ENCODE measurements around the gene CEP350. TPM values are rescaled to one million over a fixed set of nuclear protein-coding genes. Genes with fewer than 3 reads are reported as not detected.
A peak's percentile ranks its signal among the peaks of the same experiment; 100 is the strongest.

The CEP350 gene
- total and polyA plus RNA-seq, 2 of the 13 experiments (the other 11 are each of a cell fraction or from before 2014, with no cell fraction given), result 7.6 to 35.9 TPM

GRCh38 chr1:180133193-180133592 is 178.6 kb downstream of the CEP350 start (continued):
- TF ChIP-seq CBX2 (IDR thresholded peaks at IDR 0.05; ENCODE audit: low read depth, low read length) (no peak), CBX2 (CRISPR knock-in tag; IDR thresholded peaks at IDR 0.05; ENCODE audit: low read depth) (no peak), TSC22D2 (CRISPR knock-in tag; IDR thresholded peaks at IDR 0.05; ENCODE audit: borderline replicate concordance) (no peak), ARID3A (IDR thresholded peaks at IDR 0.05; ENCODE audit: low read depth, low read length) (no peak), POLR2G (IDR thresholded peaks at IDR 0.05; ENCODE audit: low read depth, low read length) (no peak), MYNN (CRISPR knock-in tag; IDR thresholded peaks at IDR 0.05; ENCODE audit: low read depth) (no peak), ZNF792 (CRISPR knock-in tag; IDR thresholded peaks at IDR 0.05) (no peak), MED13 (CRISPR knock-in tag; IDR thresholded peaks at IDR 0.05) (no peak), ZUFSP (CRISPR knock-in tag; IDR thresholded peaks at IDR 0.05; ENCODE audit: borderline replicate concordance) (no peak), NCOA2 (CRISPR knock-in tag; IDR thresholded peaks at IDR 0.05) (peak; percentile 35; the same call in 1 of the 2 replicates), ZGPAT (CRISPR knock-in tag; IDR thresholded peaks at IDR 0.05) (peak; percentile 30; the same call in 1 of the 2 replicates), ZSCAN25 (CRISPR knock-in tag; IDR thresholded peaks at IDR 0.05) (no peak), PPARG (CRISPR knock-in tag; conservative IDR thresholded peaks at IDR 0.05) (no peak), DMTF1 (CRISPR knock-in tag; IDR thresholded peaks at IDR 0.05) (no peak), ZNF446 (CRISPR knock-in tag; IDR thresholded peaks at IDR 0.05) (no peak), PCBP2 (optimal IDR thresholded peaks at IDR 0.05; ENCODE audit: low read depth, low read length, poor library complexity, severe bottlenecking) (no peak), NR2F6 (IDR thresholded peaks at IDR 0.05) (no peak), NR2F6 (CRISPR knock-in tag; IDR thresholded peaks at IDR 0.05) (0 out of 2 replicates have a peak, but pooled peaks have one; percentile 35), ATF2 (CRISPR knock-in tag; IDR thresholded peaks at IDR 0.05) (no peak), SAFB2 (CRISPR knock-in tag; IDR thresholded peaks at IDR 0.05; ENCODE audit: borderline replicate concordance, low read depth) (no peak), ONECUT2 (CRISPR knock-in tag; IDR thresholded peaks at IDR 0.05) (peak; percentile 34; the same call in 1 of the 2 replicates), ZNF510 (CRISPR knock-in tag; IDR thresholded peaks at IDR 0.05; ENCODE audit: low read depth) (no peak), REXO4 (CRISPR knock-in tag; IDR thresholded peaks at IDR 0.05; ENCODE audit: borderline replicate concordance) (no peak), JARID2 (CRISPR knock-in tag; IDR thresholded peaks at IDR 0.05; ENCODE audit: insufficient replicate concordance) (no peak)
